HG02571 (cell line): ENCODE results near the gene SESN3.
"Not testable (repeated sequence)": the region's sequence is repeated elsewhere in the genome, so short reads cannot be mapped to it uniquely, and the experiment has no call there.

Experiments
- ATAC-seq: cut with Tn5 transposase; IDR thresholded peaks from one replicate; pipeline ENCODE4 v1.9.1; 2021; ENCODE audit warnings: mild to moderate bottlenecking, moderate library complexity; ENCODE audit not compliant: unreplicated experiment

The SESN3 gene

GRCh38 chr11:95251896-95252295 lies 20.9 kb upstream of the SESN3 start:
- ATAC-seq: not testable (repeated sequence)

GRCh38 chr11:95248666-95249467 lies 17.9 kb upstream of the SESN3 start:
- ATAC-seq: peak; percentile 78

GRCh38 chr11:95247883-95248282 lies 16.9 kb upstream of the SESN3 start:
- ATAC-seq: no peak

- ATAC-seq: no peak
These were observed 16.2 kb upstream of the SESN3 start for GRCh38 chr11:95247127-95247684.

GRCh38 chr11:95245581-95245980 lies 14.6 kb upstream of the SESN3 start:
- no peak for ATAC-seq

GRCh38 chr11:95245038-95245437 lies 14.0 kb upstream of the SESN3 start:
- no peak for ATAC-seq

- no peak for ATAC-seq
These were observed 12.7 kb upstream of the SESN3 start for GRCh38 chr11:95243673-95244072.

GRCh38 chr11:95242845-95243605 lies 12.0 kb upstream of the SESN3 start:
- ATAC-seq: no peak

GRCh38 chr11:95242091-95242844 lies 11.3 kb upstream of the SESN3 start:
- peak; percentile 56 for ATAC-seq

GRCh38 chr11:95241681-95242081 lies 10.7 kb upstream of the SESN3 start:
- peak; percentile 66 for ATAC-seq

GRCh38 chr11:95239871-95240649 lies 9.1 kb upstream of the SESN3 start:
- no peak for ATAC-seq

GRCh38 chr11:95232666-95233065 lies 1.7 kb upstream of the SESN3 start:
- no peak for ATAC-seq

- ATAC-seq: no peak
These were observed 1.0 kb upstream of the SESN3 start for GRCh38 chr11:95231881-95232605.

GRCh38 chr11:95230810-95231126 lies 234 bp downstream of the SESN3 start:
- peak; percentile 10 for ATAC-seq

- ATAC-seq: peak; percentile 1
These were observed 801 bp downstream of the SESN3 start for GRCh38 chr11:95229993-95230809.

GRCh38 chr11:95229199-95229992 lies 1.6 kb downstream of the SESN3 start:
- ATAC-seq: no peak

- no peak for ATAC-seq
These were observed 2.8 kb downstream of the SESN3 start for GRCh38 chr11:95228081-95228749.

GRCh38 chr11:95227060-95227459 lies 3.9 kb downstream of the SESN3 start:
- not testable (repeated sequence) for ATAC-seq
